HUES6 (cell line): ENCODE results near the gene TNNI3K.

Experiments
- H3K27ac ChIP-seq: 2 replicates; pipeline ENCODE4 v1.7.0; 2013; ENCODE audit warnings: low read depth, mild to moderate bottlenecking, low read length, inconsistent platforms
- H3K27me3 ChIP-seq: 2 replicates; pipeline ENCODE4 v1.6.1; 2013; ENCODE audit warnings: low read length; ENCODE audit not compliant: control insufficient read depth, insufficient read depth
- H3K36me3 ChIP-seq: 2 replicates; pipeline ENCODE4 v1.6.1; 2013; ENCODE audit warnings: low read length; ENCODE audit not compliant: control insufficient read depth, insufficient read depth
- H3K4me1 ChIP-seq: 2 replicates; pipeline ENCODE4 v1.6.1; 2013; ENCODE audit warnings: low read length; ENCODE audit not compliant: control insufficient read depth, insufficient read depth
- H3K4me3 ChIP-seq: 2 replicates; pipeline ENCODE4 v1.5.1; 2013; ENCODE audit warnings: low read depth, low read length
- H3K9ac ChIP-seq: one replicate; pipeline ENCODE4 v1.6.1; 2013; ENCODE audit warnings: mild to moderate bottlenecking, low read length
- H3K9me3 ChIP-seq: 2 replicates; pipeline ENCODE4 v1.6.1; 2013; ENCODE audit warnings: low read depth, low read length; ENCODE audit not compliant: control insufficient read depth, insufficient read depth

The TNNI3K gene

DNA sequence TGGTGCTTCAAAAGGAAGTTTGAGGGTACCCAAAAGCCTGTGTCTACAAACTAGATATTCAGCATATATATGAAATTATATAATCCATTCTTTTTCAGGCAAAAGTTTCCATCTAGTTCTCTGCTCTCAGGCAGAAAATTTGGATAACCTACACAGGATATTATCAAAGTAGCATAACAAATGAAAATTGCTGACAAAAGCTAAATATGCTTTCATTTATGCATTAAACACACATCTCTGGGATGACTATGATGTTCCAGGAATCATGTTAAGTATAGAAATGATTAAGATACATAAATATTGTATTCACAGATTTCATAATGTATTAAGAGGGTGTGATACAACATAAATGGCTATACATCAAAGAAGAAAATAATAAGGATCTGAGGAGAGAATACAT lies 184.4 kb downstream of the TNNI3K start:
- no peaks in the 10 kb centered on the region for H3K27me3 ChIP-seq
- H3K4me3 ChIP-seq, result no peak overlapping the region
- H3K9ac ChIP-seq, result no peak overlapping the region
- no peak overlapping the region for H3K27ac ChIP-seq
- H3K9me3 ChIP-seq, result no peaks in the 10 kb centered on the region
- no peaks in the 10 kb centered on the region for H3K4me1 ChIP-seq
- no peaks in the 10 kb centered on the region for H3K36me3 ChIP-seq

DNA sequence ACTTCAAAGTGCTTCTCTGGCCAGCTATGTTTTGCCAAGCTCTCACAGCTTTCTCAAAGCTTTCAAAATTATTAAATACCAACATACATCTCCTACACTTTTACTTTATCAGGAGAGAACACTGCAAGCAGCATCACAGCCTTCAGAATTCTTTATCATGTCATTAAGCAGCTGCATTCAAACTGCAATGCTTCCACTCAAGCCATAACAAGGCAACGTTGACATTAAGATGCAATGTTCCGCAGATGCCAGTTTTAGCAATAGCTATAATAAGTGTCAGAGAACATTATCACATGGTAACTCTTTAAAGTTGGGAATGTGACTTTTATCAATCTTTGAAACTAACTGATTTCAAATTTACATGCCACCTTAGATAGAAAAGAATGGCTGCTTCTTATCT lies 185.3 kb downstream of the TNNI3K start:
- H3K36me3 ChIP-seq, result no peaks in the 10 kb centered on the region
- no peaks in the 10 kb centered on the region for H3K27me3 ChIP-seq
- H3K9ac ChIP-seq, result no peak overlapping the region
- H3K27ac ChIP-seq, result no peak overlapping the region
- no peak overlapping the region for H3K4me3 ChIP-seq
- H3K9me3 ChIP-seq, result no peaks in the 10 kb centered on the region
- no peaks in the 10 kb centered on the region for H3K4me1 ChIP-seq

DNA sequence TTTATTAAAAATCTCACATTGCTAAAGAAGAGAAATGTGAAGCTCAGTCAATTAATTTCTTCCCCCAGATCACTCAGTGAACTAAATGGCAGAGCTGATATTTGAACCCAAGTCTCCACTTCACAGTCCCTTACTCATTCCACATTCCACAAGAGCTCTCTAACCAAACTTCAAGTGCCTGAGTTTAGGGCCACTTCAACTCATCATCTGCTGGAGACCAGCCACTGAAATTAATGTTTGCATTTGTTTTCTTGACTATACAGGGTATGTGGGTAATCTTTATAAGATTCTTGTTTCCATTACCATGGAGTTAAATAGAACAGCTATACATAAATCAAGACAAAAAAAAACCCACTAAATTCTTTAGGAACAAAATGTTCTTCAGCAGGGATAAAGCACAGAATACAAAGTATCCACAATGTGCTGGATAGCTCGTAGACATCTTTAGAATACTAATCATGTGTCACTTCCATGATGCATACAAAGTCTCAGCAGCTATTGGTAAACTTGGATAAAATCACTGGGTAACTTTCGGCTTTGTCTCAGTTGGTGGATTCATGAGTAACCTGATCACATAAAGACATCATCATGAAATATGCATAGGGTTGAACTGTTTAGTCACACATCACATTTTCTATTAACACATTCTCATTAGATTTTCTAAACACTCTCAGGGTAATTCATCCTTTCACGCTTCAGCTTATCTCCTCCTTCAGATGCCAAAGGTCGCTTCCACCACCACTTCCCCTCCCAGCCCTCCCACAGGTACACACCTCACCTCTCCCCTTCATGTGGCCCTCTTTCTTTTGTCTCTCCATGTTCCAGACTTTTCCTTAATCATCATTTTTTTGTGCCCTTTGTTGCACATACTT lies 187.5 kb downstream of the TNNI3K start:
- H3K9ac ChIP-seq, result no peak overlapping the region

DNA sequence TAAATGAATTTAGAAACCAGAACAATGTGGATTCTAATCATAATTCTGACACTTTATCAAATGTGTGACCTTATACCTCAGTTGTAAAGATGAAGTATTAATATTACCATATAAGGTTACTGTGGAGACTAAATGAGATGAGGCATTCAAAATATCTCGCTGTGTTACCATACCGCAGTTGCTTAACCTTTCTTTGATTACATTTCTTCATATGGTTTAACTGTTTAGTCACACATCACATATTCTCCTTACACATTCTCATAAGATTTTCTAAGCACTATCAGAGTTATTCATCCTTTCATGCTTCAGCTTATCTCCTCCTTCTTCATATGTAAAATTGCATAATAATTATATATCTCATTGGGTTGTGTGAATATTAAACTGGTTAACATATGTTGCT lies 188.3 kb downstream of the TNNI3K start:
- H3K27me3 ChIP-seq, result no peaks in the 10 kb centered on the region
- no peaks in the 10 kb centered on the region for H3K9me3 ChIP-seq
- H3K4me1 ChIP-seq, result no peaks in the 10 kb centered on the region
- no peak overlapping the region for H3K27ac ChIP-seq
- H3K4me3 ChIP-seq, result no peak overlapping the region
- no peaks in the 10 kb centered on the region for H3K36me3 ChIP-seq
- no peak overlapping the region for H3K9ac ChIP-seq

More for the DNA sequence above, 187.5 kb downstream of the TNNI3K start:
- H3K36me3 ChIP-seq, result no peaks in the 10 kb centered on the region
- no peak overlapping the region for H3K4me3 ChIP-seq
- no peaks in the 10 kb centered on the region for H3K9me3 ChIP-seq
- no peaks in the 10 kb centered on the region for H3K4me1 ChIP-seq
- no peak overlapping the region for H3K27ac ChIP-seq
- no peaks in the 10 kb centered on the region for H3K27me3 ChIP-seq

DNA sequence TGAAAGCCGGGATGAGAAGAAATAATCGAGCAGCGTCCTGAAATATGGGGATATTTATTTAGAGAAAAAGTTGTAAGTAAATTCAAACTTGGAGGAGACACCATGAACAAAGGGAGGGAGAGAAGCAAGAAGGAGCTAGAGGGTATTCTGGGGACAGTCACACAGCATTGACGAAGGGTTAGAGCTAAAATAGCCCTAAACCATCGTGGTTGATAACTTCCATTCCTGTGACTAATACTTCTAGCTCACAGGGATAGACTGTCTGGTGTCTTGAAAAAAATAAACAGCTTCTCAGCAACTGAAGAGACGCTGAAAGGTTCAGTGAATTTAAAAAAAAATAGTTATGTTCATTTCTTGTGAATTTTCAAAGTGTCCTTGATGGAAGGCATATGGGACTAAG lies 190.5 kb downstream of the TNNI3K start:
- no peaks in the 10 kb centered on the region for H3K36me3 ChIP-seq
- no peaks in the 10 kb centered on the region for H3K9me3 ChIP-seq
- no peak overlapping the region for H3K27ac ChIP-seq
- no peak overlapping the region for H3K9ac ChIP-seq
- no peak overlapping the region for H3K4me3 ChIP-seq
- no peaks in the 10 kb centered on the region for H3K27me3 ChIP-seq
- no peaks in the 10 kb centered on the region for H3K4me1 ChIP-seq

DNA sequence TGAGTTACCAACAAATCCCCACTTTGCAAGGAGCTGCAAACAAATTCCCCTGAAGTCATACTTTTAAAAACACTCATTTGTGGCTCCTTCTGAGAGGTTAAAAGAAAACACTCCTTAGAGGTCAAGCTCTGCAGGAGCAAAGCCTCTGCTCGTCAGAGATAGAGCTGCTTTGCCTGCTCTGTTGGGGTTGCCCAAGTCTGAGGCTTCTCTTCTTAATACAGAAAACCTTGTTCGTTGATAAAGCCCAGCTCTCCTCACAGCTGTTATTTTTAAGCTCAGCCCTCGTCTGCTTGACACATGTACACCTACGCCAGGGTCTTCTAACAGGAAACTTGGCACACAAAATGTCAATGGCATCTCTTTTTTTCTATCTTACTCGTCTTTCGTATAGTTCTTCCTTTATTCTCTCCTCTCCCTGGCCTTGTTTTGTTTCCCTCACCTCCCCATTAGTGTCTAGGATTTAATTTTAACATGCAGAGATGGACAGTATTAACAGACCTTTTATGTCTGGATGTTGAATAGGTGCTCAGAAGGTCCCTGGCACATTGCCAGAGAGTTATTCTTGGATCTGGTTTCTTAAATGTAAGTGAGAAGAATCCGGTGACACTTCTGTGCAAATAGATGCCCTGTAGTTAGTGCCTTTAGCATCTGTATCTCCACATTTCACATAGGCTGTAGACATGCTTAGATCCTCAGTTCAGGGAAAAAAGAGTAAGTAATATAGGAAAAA lies 191.2 kb downstream of the TNNI3K start:
- H3K9ac ChIP-seq, result no peak overlapping the region
- no peak overlapping the region for H3K27ac ChIP-seq
- no peaks in the 10 kb centered on the region for H3K4me1 ChIP-seq
- H3K36me3 ChIP-seq, result no peaks in the 10 kb centered on the region
- no peaks in the 10 kb centered on the region for H3K27me3 ChIP-seq
- no peak overlapping the region for H3K4me3 ChIP-seq
- H3K9me3 ChIP-seq, result no peaks in the 10 kb centered on the region

DNA sequence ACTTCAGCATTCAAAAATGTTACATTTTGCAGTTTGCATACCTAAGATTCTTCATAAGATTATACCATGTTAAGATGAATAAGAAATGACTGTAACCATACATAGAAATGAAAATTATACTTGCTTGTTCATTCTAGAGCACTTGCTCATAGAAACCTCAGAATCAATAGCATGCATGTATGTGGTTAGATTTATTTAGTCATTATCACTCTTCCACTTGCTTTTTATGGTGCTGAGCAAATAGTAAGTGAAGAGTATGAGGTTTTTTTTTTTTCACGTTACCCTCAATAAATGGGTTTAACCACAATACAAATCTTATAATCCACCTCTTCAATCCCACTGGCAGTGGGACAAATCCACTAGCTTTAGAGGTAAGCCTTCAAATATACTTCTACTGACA lies 192.5 kb downstream of the TNNI3K start:
- Histone ChIP-seq H3K4me1 (no peaks in the 10 kb centered on the region), H3K9me3 (no peaks in the 10 kb centered on the region), H3K27ac (no peak overlapping the region), H3K27me3 (no peaks in the 10 kb centered on the region), H3K36me3 (no peaks in the 10 kb centered on the region), H3K9ac (no peak overlapping the region), H3K4me3 (no peak overlapping the region)

DNA sequence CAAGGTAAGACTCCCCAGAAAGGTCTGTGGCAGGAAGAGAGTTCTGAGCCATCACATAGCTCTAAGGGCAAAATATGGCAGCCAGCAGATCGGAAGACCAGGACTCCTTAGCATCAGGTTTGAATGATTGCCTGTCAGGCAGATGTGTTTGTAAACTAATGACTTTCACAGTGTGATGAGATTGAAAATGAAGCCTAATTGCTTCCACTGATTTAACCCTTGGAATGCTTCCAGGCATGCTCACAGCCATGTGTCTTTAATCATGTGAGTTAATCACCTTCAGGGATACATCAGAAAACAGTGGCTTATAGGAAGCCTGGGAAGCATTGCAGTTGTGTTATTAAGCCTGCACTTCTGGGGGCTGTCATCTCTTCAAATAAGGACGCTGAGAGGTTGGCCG lies 194.4 kb downstream of the TNNI3K start:
- Histone ChIP-seq H3K27me3 (no peaks in the 10 kb centered on the region), H3K36me3 (no peaks in the 10 kb centered on the region), H3K4me1 (no peaks in the 10 kb centered on the region), H3K27ac (no peak overlapping the region), H3K9me3 (no peaks in the 10 kb centered on the region), H3K4me3 (no peak overlapping the region), H3K9ac (no peak overlapping the region)

DNA sequence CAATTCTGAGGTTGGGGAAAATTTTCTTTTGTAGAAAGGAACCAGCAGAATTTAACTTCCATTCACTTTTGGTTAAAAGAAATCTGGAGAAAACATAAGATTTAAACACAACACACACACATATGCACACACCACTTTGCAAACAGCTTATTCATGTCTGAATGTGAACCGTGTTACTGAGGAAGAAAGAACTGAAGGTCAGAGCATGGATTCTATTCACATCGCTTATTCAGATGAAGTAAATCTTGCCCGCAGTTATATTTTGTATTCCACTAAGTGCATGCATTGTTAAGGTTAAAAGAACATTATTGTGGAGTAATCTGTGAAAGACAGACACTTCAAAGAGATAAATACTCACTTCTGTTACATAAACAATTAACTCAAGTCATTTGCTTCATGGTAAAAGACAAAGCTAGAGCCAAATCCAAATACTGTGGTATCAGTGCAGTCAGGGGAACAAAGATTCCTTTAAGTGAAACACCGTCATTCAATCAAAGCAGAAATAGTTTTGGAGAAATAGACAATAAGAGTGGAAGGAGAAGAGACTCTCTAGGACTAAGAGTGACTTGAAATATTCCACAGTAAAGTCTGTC lies 195.3 kb downstream of the TNNI3K start:
- H3K27me3 ChIP-seq, result no peaks in the 10 kb centered on the region
- no peaks in the 10 kb centered on the region for H3K36me3 ChIP-seq
- H3K9ac ChIP-seq, result no peak overlapping the region
- no peak overlapping the region for H3K27ac ChIP-seq
- no peak overlapping the region for H3K4me3 ChIP-seq
- H3K4me1 ChIP-seq, result no peaks in the 10 kb centered on the region
- no peaks in the 10 kb centered on the region for H3K9me3 ChIP-seq

DNA sequence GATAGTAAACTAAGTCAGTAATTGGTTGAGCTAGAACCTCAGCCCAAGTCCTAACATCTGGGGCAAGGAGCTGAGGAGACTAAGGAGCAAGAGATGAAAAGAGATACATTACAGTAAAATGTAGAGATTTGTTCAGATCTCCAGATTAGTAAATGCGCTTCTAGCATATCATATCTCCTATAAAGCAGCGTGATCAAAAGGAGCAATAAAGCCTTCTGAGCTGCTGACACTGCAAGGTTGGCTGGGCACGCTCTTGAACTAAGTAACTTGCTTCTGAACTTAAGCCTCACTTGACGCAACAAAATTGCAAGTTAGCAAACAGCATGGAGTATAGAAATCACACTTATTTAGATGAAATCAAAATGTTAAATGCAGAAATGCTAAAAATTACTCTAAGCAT lies 196.3 kb downstream of the TNNI3K start:
- H3K9me3 ChIP-seq, result no peaks in the 10 kb centered on the region
- no peaks in the 10 kb centered on the region for H3K36me3 ChIP-seq
- no peaks in the 10 kb centered on the region for H3K27me3 ChIP-seq
- no peak overlapping the region for H3K4me3 ChIP-seq
- no peaks in the 10 kb centered on the region for H3K4me1 ChIP-seq
- H3K9ac ChIP-seq, result no peak overlapping the region
- H3K27ac ChIP-seq, result no peak overlapping the region

DNA sequence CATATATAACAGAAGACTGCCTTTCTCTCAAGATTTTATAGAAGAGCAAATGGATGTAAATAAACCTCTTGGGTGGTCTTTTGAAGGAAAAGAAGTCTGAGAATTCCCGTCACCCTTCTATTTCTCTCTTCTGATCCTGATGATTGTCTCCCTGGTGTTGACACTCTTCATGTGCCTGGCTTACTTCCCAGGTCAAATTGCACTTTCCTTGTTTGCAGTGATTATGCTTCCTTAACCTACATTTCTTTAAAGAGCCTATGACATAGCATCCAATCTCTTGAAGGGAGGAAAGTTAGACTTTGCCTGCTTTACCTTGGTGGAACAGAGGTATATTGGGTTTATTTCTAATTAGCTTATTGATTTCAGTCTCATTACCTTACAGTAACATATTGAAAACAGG lies 197.1 kb downstream of the TNNI3K start:
- no peaks in the 10 kb centered on the region for H3K4me1 ChIP-seq
- H3K27ac ChIP-seq, result no peak overlapping the region
- H3K4me3 ChIP-seq, result no peak overlapping the region
- no peak overlapping the region for H3K9ac ChIP-seq
- H3K9me3 ChIP-seq, result no peaks in the 10 kb centered on the region
- H3K27me3 ChIP-seq, result no peaks in the 10 kb centered on the region
- no peaks in the 10 kb centered on the region for H3K36me3 ChIP-seq
